AG09309 (cell line): Measurements from ENCODE around the gene TMEM9.

ENCODE experiments used
- DNase-seq: peaks from one replicate; pipeline ENCODE4 v3.0.0-alpha.2; 2010; ENCODE audit warnings: low read depth
- H3K4me3 ChIP-seq: 2 replicates; pipeline ENCODE4 v1.5.1; 2011; ENCODE audit warnings: mild to moderate bottlenecking, low read depth, low read length, moderate library complexity; ENCODE audit not compliant: control insufficient read depth
- CTCF ChIP-seq: IDR thresholded peaks from 2 replicates; pipeline ENCODE4 v1.5.1; 2011; ENCODE audit warnings: mild to moderate bottlenecking, low read depth, low read length, inconsistent platforms; ENCODE audit not compliant: insufficient read depth, control insufficient read depth; ENCODE audit errors: missing control alignments

Gene TMEM9

GRCh38 chr1:201103666-201104065 is 50.6 kb downstream of the TMEM9 start:
- TF ChIP-seq CTCF: no peak
- no peak for DNase-seq
- no peak overlapping the region for H3K4me3 ChIP-seq

GRCh38 chr1:201100169-201100930 is 53.9 kb downstream of the TMEM9 start:
- TF ChIP-seq CTCF: no peak
- no peak for DNase-seq
- no peak overlapping the region for H3K4me3 ChIP-seq

- no peak overlapping the region for H3K4me3 ChIP-seq
- DNase-seq: no peak
- TF ChIP-seq CTCF: no peak
Observed at GRCh38 chr1:201098992-201099677, 55.1 kb downstream of the TMEM9 start.

GRCh38 chr1:201096977-201097856 is 57.1 kb downstream of the TMEM9 start:
- no peak for TF ChIP-seq CTCF
- DNase-seq: no peak
- no peak overlapping the region for H3K4me3 ChIP-seq

GRCh38 chr1:201096041-201096461 is 58.2 kb downstream of the TMEM9 start:
- TF ChIP-seq CTCF: no peak
- DNase-seq: no peak
- no peak overlapping the region for H3K4me3 ChIP-seq

- no peak overlapping the region for H3K4me3 ChIP-seq
- TF ChIP-seq CTCF: no peak
- DNase-seq: no peak
Observed at GRCh38 chr1:201095581-201095980, 58.7 kb downstream of the TMEM9 start.
